HepG2 (cell line): ENCODE results near the gene TSPAN9. TPM values are rescaled to one million over a fixed set of nuclear protein-coding genes. Genes with fewer than 3 reads are reported as not detected.

Experiments
- ATAC-seq: fragments of 200-7000 bp; cut with Tn5 transposase; 3 replicates; pipeline ENCODE4 v1.9.1; 2020; ENCODE audit warnings: mild to moderate bottlenecking, moderate library complexity
- BruUV-seq: library from RNA; stranded (reverse); fragments of 400-500 nt; replicated peaks from 2 replicates; lab custom pipeline; 2021; lab: Mats Ljungman, UMichigan
- CTCF ChIA-PET: fragments of 300-600 bp; formaldehyde crosslinking; extraction: SDS; loops from one replicate; lab custom pipeline; 2021; ENCODE audit warnings: low total read pairs, inconsistent platforms, low intra/inter-chr PET ratio; lab: Yijun Ruan, JAX
- POLR2A ChIA-PET: fragments of 350-600 bp; sonication (Branson Sonifier 250); formaldehyde crosslinking; loops from one replicate; lab custom pipeline; 2020; ENCODE audit warnings: antibody characterized with exemption, inconsistent platforms; lab: Yijun Ruan, JAX
- DNase-seq: peaks from one replicate; pipeline ENCODE4 v3.0.0-alpha.2; 2015; ENCODE audit warnings: low spot score
- FAIRE-seq: peaks from 3 replicates; lab custom pipeline; 2011; peaks lifted over from hg19 to GRCh38; lab: Jason Lieb, UNC
- H2AFZ ChIP-seq: one replicate; pipeline ENCODE4 v1.6.1; 2011; ENCODE audit warnings: low read length, inconsistent platforms
- H3K27ac ChIP-seq: fragments of 300-600 bp; 3 replicates; pipeline ENCODE4 v1.8.0; 2011; ENCODE audit warnings: mixed run types, mild to moderate bottlenecking, mixed read lengths, low read length, inconsistent platforms; ENCODE audit not compliant: insufficient read depth; ENCODE audit errors: extremely low read length
- H3K27me3 ChIP-seq, 2 experiments: fragments of 200-600 bp in 1 of 2; 2 replicates in 1 of 2; 3 replicates in 1 of 2; pipeline versions ENCODE4 v1.6.0 to v1.8.0; 2011; ENCODE audit warnings: low read length in 2 of 2, mild to moderate bottlenecking in 2 of 2, moderate library complexity in 2 of 2, inconsistent platforms in 1 of 2; ENCODE audit not compliant: insufficient read depth in 2 of 2, control insufficient read depth in 1 of 2
- H3K36me3 ChIP-seq, 2 experiments: fragments of 200-600 bp in 1 of 2; replicated peaks in 1 of 2; 2 replicates in 1 of 2; 3 replicates in 1 of 2; pipeline versions ENCODE4 v1.5.1 to v1.8.0; 2011; ENCODE audit warnings: low read length in 2 of 2, inconsistent platforms in 1 of 2; ENCODE audit not compliant: insufficient read depth in 2 of 2, control insufficient read depth in 1 of 2
- H3K4me1 ChIP-seq: 2 replicates; pipeline ENCODE4 v1.5.1; 2012; ENCODE audit warnings: low read length, inconsistent platforms; ENCODE audit not compliant: insufficient read depth
- H3K4me2 ChIP-seq: 2 replicates; pipeline ENCODE4 v1.6.0; 2011; ENCODE audit warnings: low read depth, low read length, inconsistent platforms
- H3K4me3 ChIP-seq, 3 experiments: fragments of 200-600 bp in 1 of 3; sonication (generic), shearing (Covaris generic) in 1 of 3; replicated peaks in 1 of 3; 2 replicates each; pipeline ENCODE4 v1.5.1; 2011 to 2016; ENCODE audit warnings: low read length in 3 of 3, inconsistent platforms in 2 of 3, low read depth in 2 of 3, mild to moderate bottlenecking in 2 of 3, control low read depth in 1 of 3, mixed read lengths in 1 of 3; ENCODE audit not compliant: insufficient read depth in 1 of 3
- H3K79me2 ChIP-seq: one replicate; pipeline ENCODE4 v1.6.1; 2011; ENCODE audit warnings: low read length, inconsistent platforms; ENCODE audit not compliant: insufficient read depth
- H3K9ac ChIP-seq: 2 replicates; pipeline ENCODE4 v1.6.0; 2011; ENCODE audit warnings: mild to moderate bottlenecking, low read depth, low read length, inconsistent platforms; ENCODE audit not compliant: insufficient read depth
- H3K9me3 ChIP-seq: 2 replicates; pipeline ENCODE4 v1.5.1; 2012; ENCODE audit warnings: mild to moderate bottlenecking, low read length
- H4K20me1 ChIP-seq: 2 replicates; pipeline ENCODE4 v1.6.0; 2011; ENCODE audit warnings: inconsistent platforms, mild to moderate bottlenecking, low read length, moderate library complexity; ENCODE audit not compliant: insufficient read depth
- CSRNP1 ChIP-seq: sonication (generic); formaldehyde crosslinking; IDR thresholded peaks from 2 replicates; pipeline ENCODE4 v1.8.1; 2023; ENCODE audit warnings: mild to moderate bottlenecking, missing genetic modification reagents
- DMTF1 ChIP-seq: sonication (generic); formaldehyde crosslinking; IDR thresholded peaks from 2 replicates; pipeline ENCODE4 v1.4.0; 2020; ENCODE audit warnings: mild to moderate bottlenecking, missing genetic modification reagents
- FOXC1 ChIP-seq: sonication (generic); formaldehyde crosslinking; IDR thresholded peaks from 2 replicates; pipeline ENCODE4 v1.8.0; 2022; ENCODE audit warnings: mild to moderate bottlenecking, missing genetic modification reagents, borderline replicate concordance
- KDM4B ChIP-seq: sonication (generic); formaldehyde crosslinking; IDR thresholded peaks from 2 replicates; pipeline ENCODE4 v1.4.0; 2020; ENCODE audit warnings: missing genetic modification reagents
- MNT ChIP-seq: fragments of 450-650 bp; IDR thresholded peaks from 2 replicates; pipeline ENCODE4 v1.6.1; 2016
- RNF2 ChIP-seq: fragments of 450-650 bp; conservative IDR thresholded peaks from 2 replicates; pipeline ENCODE4 v1.6.1; 2016; ENCODE audit warnings: low read depth
- SNAPC2 ChIP-seq: sonication (generic); formaldehyde crosslinking; IDR thresholded peaks from 2 replicates; pipeline ENCODE4 v1.8.1; 2022; ENCODE audit warnings: mild to moderate bottlenecking, missing genetic modification reagents
- ZBTB46 ChIP-seq: sonication (generic); formaldehyde crosslinking; IDR thresholded peaks from 2 replicates; pipeline ENCODE4 v1.4.0; 2020; ENCODE audit warnings: mild to moderate bottlenecking, missing genetic modification reagents, borderline replicate concordance
- ZNF660 ChIP-seq: sonication (generic); formaldehyde crosslinking; IDR thresholded peaks from 2 replicates; pipeline ENCODE4 v1.5.1; 2020; ENCODE audit warnings: mild to moderate bottlenecking, low read depth, missing genetic modification reagents, borderline replicate concordance
- ZNF879 ChIP-seq: sonication (generic); formaldehyde crosslinking; IDR thresholded peaks from 2 replicates; pipeline ENCODE4 v1.8.1; 2023; ENCODE audit warnings: missing genetic modification reagents
- WGBS: methylation state at CpG from one replicate; pipeline ENCODE4 v1.1.6; 2017; ENCODE audit warnings: low lambda C conversion rate; 5-methylcytosine and 5-hydroxymethylcytosine counted together
- in situ Hi-C: cut with HindIII; loops from 2 replicates; pipeline ENCODE4 v1.10.0; 2017; ENCODE audit warnings: low pct_unique_long_range_greater_than_20kb; ENCODE audit not compliant: extremely low pct_ligation_motif_present
- intact Hi-C: fragments of 100-400 bp; cut with micrococcal nuclease; formaldehyde crosslinking; loops from one replicate; pipeline ENCODE4 v1.10.0; 2022; ENCODE audit not compliant: unreplicated experiment
- polyA plus RNA-seq, 8 experiments: library from polyadenylated mRNA; depleted of rRNA in 3 of 8; stranded (reverse) in 7 of 8; unstranded in 1 of 8; fragments of >200 nt; fragmentation: Illumina TruSeq in 4 of 8; extraction: Trizol in 4 of 8; gene quantifications; 2 replicates each; pipeline versions ENCODE4 v1.2.1 to v1.2.3, GENCODE V29; 2011 to 2016; ENCODE audit warnings: low read depth in 4 of 8, missing spikeins in 1 of 8, mixed read lengths in 1 of 8; ENCODE audit not compliant: insufficient read depth in 1 of 8
- total RNA-seq, 5 experiments: library from RNA; depleted of rRNA; stranded (reverse); fragments of >200 nt; fragmentation: Illumina TruSeq; extraction: Trizol; gene quantifications; 2 replicates each; pipeline ENCODE4 v1.2.3, GENCODE V29; 2016; ENCODE audit warnings: low read depth in 1 of 5

The TSPAN9 gene
- total and polyA plus RNA-seq, 2 of the 13 experiments (the other 11 are each of a cell fraction or from before 2014, with no cell fraction given) = 18.1 to 42.3 TPM

GRCh38 chr12:3150308-3150670 lies 73.1 kb downstream of the TSPAN9 start (continued):
- TF ChIP-seq CSRNP1 (CRISPR knock-in tag) (no peak), ZNF660 (no peak), ZNF879 (CRISPR knock-in tag) (no peak), ZBTB46 (CRISPR knock-in tag) (no peak), RNF2 (no peak), SNAPC2 (CRISPR knock-in tag) (no peak), FOXC1 (no peak)

- 94% methylated on average over 17 of the region's 19 CpGs for WGBS
- Histone ChIP-seq H3K9ac (no peak overlapping the region), H3K27me3 (no peaks in the 10 kb centered on the region), H3K4me1 (no peaks in the 10 kb centered on the region; the same call in 1 of the 2 replicates), H3K27ac (no peak overlapping the region), H3K4me3 (no peak overlapping the region), H2AFZ (no peak overlapping the region), H4K20me1 (peaks cover 2% of the 10 kb centered on the region; the same call in 1 of the 2 replicates), H3K36me3 (peaks cover 0 to 6% of the 10 kb centered on the region in 2 experiments; a peak in 2 of 5 replicates), H3K4me2 (no peak overlapping the region), H3K79me2 (no peaks in the 10 kb centered on the region), H3K9me3 (no peaks in the 10 kb centered on the region)
- FAIRE-seq (no peak), ATAC-seq (no peak), DNase-seq (no peak)
- POLR2A ChIA-PET = no interaction called here
- in situ Hi-C loops (no loop called here), intact Hi-C loops (no loop called here)
- no TSS peak for BruUV-seq
- TF ChIP-seq KDM4B (CRISPR knock-in tag) = no peak
- TF ChIP-seq MNT = 0 out of 2 replicates have a peak, but pooled peaks have one; percentile 28
- no peak for TF ChIP-seq DMTF1
- CTCF ChIA-PET = no interaction called here
These were observed 74.0 kb downstream of the TSPAN9 start for GRCh38 chr12:3150931-3151835.
